NCI-H748 treated with DMSO at 0.1 percent for 48 hours (cell line): ENCODE data around the gene GIPC1.
A peak's percentile ranks its signal among the peaks of the same experiment; 100 is the strongest.

Experiments
- DNase-seq: peaks from one replicate; lab custom pipeline; 2025; lab: John Stamatoyannopoulos, UW

GIPC1 gene

DNA sequence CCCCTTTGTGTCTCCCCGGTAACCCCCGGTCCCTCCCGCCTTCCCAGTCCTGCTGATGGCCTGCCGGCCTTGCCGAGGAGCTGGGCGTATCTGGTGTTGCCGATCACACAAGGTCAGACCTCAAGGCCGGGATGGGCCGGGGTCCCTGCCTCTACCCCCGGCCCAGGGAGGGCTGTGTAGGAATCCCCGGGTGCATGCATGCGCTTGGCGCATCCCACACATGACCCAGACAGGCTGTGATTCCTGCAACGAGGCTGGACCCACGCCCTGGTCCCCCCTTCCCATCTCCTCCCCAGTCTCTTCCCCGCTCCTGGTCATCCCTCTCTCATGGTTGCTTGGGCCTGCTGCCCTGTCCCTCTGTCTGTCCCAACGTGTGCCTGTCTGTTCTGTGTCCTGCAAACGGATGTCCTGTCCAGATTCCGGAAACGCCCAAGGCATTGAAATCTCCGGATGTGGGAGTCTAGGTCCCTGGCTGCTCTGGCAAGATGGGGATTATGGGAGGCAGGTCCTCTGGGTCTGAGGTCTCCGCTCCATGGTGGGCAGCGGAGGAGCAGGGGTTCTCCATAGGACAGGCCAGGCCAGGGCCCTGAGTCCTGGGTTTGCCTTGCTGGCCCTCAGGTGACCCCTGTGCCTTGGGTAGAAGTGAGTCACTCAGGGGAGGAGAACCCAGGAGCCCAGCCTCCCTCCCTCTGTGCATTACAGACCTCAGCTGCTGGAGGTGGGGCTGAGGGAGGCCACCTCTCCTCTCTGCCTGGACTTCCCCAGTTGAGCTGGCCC lies 61.2 kb downstream of the GIPC1 start:
- DNase-seq, result no peak

DNA sequence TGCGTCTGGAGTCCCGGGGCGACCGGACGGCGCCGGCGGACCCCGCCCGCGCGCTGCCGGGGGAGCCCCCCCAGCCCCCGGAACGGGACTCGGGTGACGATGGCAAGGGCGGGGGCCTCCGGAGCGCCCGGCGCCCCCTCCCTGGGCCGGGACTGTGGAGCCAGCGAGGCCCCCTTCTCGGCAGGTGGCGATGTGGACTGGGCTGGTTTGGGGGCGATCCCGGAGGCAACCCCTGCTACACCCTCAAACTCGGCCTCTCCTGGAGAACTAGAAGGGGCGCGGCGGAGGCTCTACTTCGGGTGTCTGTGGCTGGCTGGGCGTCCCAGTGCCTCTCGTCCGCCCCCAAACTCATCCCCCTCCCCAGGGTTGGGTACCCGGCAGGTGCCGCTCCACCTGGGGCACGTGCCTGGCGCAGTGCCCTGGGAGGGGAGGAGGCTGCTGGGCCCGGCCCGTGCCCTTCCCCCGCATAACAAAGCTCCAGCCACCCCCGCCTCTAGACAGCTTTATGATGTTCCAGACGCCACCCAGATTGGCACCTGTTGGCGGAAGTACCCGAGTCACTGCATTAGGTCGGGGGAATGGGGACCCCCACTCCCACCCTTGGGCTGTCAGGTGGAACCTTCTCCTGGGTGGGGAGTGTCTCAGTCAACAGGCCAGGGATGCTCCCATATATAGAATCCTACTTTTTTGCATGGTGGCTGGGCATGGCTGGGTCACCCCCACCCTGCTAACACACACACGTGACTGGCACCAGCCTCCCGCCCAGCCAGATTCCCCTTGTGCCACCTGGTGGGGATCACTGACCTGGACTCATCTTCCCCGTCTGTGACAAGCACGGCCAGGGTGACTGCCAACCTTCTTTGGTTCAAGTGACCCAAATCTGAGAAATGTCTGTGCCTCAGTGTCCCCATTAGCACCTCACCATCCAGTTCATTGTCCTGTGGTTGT lies 62.1 kb downstream of the GIPC1 start:
- DNase-seq, result peak; percentile 8

GRCh38 chr19:14432791-14433553 lies 63.0 kb downstream of the GIPC1 start, which contains the start of gene PKN1:
PKN1 (plus strand) TSS chr19:14433306; CDS start chr19:14433522, 216 bp downstream.
- DNase-seq, result no peak

DNA sequence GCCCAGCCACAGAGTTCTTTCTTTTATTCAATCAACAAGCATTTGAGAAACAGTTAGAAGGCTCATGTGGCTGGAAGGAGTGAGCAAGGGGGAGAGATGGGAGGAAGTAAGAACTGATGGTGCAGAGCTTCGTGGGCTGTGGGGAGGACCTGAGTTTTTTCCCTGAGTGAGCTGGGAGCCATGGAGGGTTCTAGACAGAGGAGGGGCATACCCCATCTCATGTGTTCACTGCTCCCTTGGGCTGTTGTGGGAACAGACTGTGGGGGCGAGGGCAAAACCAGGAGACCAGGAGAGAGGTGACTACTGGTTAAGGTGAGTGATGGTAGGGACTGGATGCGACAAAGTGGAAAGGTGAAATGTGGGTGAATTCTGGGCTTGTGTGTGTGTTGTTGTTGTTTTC lies 65.2 kb downstream of the GIPC1 start:
- no peak for DNase-seq

DNA sequence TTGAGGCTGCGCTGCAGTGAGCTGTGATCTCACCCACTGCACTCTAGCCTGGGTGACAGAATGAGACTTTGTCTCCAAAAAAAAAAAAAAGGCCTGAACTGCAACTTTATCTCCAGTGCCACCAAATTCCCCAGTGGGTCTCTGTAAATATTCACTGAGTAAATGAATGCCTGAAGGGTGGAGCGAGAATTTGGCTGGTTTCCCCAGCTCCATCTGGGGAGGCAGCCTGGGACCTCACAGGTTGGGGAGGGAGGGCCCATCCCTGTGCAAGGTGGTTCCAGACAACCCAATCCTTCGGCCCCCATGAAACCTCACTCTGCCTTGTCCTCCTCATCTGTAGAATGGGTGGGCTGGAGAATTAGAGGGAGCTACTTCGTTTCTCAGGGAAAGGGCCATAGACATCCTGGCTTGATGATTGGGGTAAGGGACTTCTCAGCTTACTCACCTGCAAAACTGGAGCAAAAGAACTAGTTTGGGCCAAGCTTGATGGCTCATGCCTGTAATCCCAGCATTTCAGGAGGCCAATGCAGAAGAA lies 67.0 kb downstream of the GIPC1 start:
- DNase-seq, result no peak
